ENCODE results near the gene MRPL36.

DNA sequence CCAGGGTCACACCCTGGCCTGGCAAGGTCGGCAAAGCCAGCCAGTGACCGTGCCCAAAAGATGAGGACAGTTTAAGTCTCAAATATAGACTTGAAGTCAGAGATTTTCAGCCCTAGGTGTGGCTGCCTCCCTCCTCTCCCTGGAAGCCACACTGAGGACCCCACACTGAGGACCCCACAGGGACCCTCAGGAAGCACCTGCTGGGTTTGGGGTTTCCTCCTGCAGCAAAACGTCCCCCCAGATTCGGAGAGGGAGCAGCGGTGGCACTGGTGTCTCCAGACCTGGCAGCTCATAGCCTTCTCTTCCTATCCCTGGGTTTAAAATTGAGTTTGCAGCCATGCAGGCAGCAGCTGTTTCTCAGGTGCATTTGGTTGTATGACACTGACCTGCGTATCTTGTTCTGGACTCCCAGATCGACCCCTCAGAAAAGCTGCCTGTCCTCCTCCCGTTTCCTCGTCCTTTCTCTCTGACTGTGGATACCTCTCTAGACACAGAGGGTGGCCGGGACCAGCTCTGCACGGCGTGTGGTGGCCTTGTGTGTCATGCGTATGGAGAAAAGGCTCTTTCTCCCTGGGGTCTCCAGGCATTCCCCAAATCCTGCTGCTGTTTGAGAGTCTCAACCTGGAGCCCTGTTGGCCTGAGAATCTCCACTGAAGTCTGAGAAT, 36.6 kb downstream of the MRPL36 start:
- TF ChIP-seq POLR2A (IDR thresholded peaks at IDR 0.05; ENCODE audit: low read length), result no peak
- no peak for TF ChIP-seq GATA1 (IDR thresholded peaks at IDR 0.05; ENCODE audit: low read depth, low read length)

Data from erythroblast (primary cell).